Keratinocyte (primary cell): ENCODE measurements around the gene LANCL1. TPM values are rescaled to one million over a fixed set of nuclear protein-coding genes. Genes with fewer than 3 reads are reported as not detected.

Experiments used
- DNase-seq: peaks from one replicate; pipeline ENCODE4 v3.0.0-alpha.2; 2011; ENCODE audit warnings: low read depth, missing footprints, low spot score
- FAIRE-seq: peaks from 2 replicates; lab custom pipeline; 2011; peaks lifted over from hg19 to GRCh38; lab: Jason Lieb, UNC
- H2AFZ ChIP-seq: 2 replicates; pipeline ENCODE4 v1.6.0; 2012; ENCODE audit warnings: low read length, control low read depth, inconsistent platforms; ENCODE audit not compliant: control insufficient read depth
- H3K27ac ChIP-seq: 2 replicates; pipeline ENCODE4 v1.5.1; 2011; ENCODE audit warnings: low read length; ENCODE audit not compliant: control insufficient read depth, insufficient read depth
- H3K27me3 ChIP-seq: 3 replicates; pipeline ENCODE4 v1.6.0; 2011; ENCODE audit warnings: low read length; ENCODE audit not compliant: control insufficient read depth, insufficient read depth; ENCODE audit errors: extremely low read depth
- H3K36me3 ChIP-seq, 2 experiments: 2 replicates in 1 of 2; 3 replicates in 1 of 2; pipeline ENCODE4 v1.5.1; 2011; ENCODE audit warnings: low read length in 2 of 2, mild to moderate bottlenecking in 1 of 2; ENCODE audit not compliant: control insufficient read depth in 2 of 2, insufficient read depth in 2 of 2; ENCODE audit errors: extremely low read depth in 1 of 2
- H3K4me1 ChIP-seq: 3 replicates; pipeline ENCODE4 v1.5.1; 2011; ENCODE audit warnings: low read length; ENCODE audit not compliant: control insufficient read depth, insufficient read depth; ENCODE audit errors: extremely low read depth
- H3K4me2 ChIP-seq: 3 replicates; pipeline ENCODE4 v1.6.0; 2011; ENCODE audit warnings: low read depth, low read length; ENCODE audit not compliant: control insufficient read depth, insufficient read depth; ENCODE audit errors: extremely low read depth
- H3K4me3 ChIP-seq, 3 experiments: fragments of 200-600 bp in 1 of 3; sonication (generic) in 1 of 3; 2 replicates in 2 of 3; 3 replicates in 1 of 3; pipeline ENCODE4 v1.5.1; 2011 to 2016; ENCODE audit warnings: low read length in 3 of 3, mild to moderate bottlenecking in 3 of 3, control low read depth in 2 of 3, inconsistent platforms in 1 of 3, low read depth in 1 of 3, mixed read lengths in 1 of 3, mixed run types in 1 of 3, moderate library complexity in 1 of 3; ENCODE audit not compliant: control insufficient read depth in 2 of 3, insufficient read depth in 2 of 3; ENCODE audit errors: extremely low read depth in 1 of 3
- H3K79me2 ChIP-seq: 2 replicates; pipeline ENCODE4 v1.6.0; 2012; ENCODE audit warnings: low read length; ENCODE audit not compliant: control insufficient read depth, insufficient read depth
- H3K9ac ChIP-seq: 3 replicates; pipeline ENCODE4 v1.6.0; 2011; ENCODE audit warnings: low read length; ENCODE audit not compliant: control insufficient read depth, insufficient read depth; ENCODE audit errors: extremely low read depth
- H3K9me1 ChIP-seq: 3 replicates; pipeline ENCODE4 v1.6.0; 2011; ENCODE audit warnings: low read length; ENCODE audit not compliant: control insufficient read depth, insufficient read depth; ENCODE audit errors: extremely low read depth
- H3K9me3 ChIP-seq: 2 replicates; pipeline ENCODE4 v1.5.1; 2012; ENCODE audit warnings: low read depth, low read length; ENCODE audit not compliant: control insufficient read depth
- H4K20me1 ChIP-seq: 3 replicates; pipeline ENCODE4 v1.6.0; 2011; ENCODE audit warnings: low read length; ENCODE audit not compliant: control insufficient read depth, insufficient read depth; ENCODE audit errors: extremely low read depth
- EZH2 ChIP-seq: IDR thresholded peaks from one replicate; pipeline ENCODE4 v1.6.1; 2012; ENCODE audit warnings: inconsistent platforms, mild to moderate bottlenecking, low read length, moderate library complexity
- dilution Hi-C: fragments of 300-500 bp; cut with MboI; formaldehyde crosslinking; loops from one replicate; pipeline ENCODE4 v1.7.0; 2020; ENCODE audit warnings: low sequenced_read_pairs; ENCODE audit not compliant: extremely low pct_ligation_motif_present
- polyA plus RNA-seq, 5 experiments: library from polyadenylated mRNA; depleted of rRNA in 3 of 5; stranded (reverse) in 3 of 5; stranded (forward) in 1 of 5; unstranded in 1 of 5; fragments of >200 nt; gene quantifications; 1 replicate in 1 of 5; 2 replicates in 3 of 5; 3 replicates in 1 of 5; pipeline versions ENCODE4 v1.2.1 to v1.2.3, GENCODE V29; 2011 to 2012; ENCODE audit warnings: missing spikeins in 2 of 5, low read depth in 1 of 5, low replicate concordance in 1 of 5
- TF ChIP-seq, protein P1 (sequence below), 3 experiments: IDR thresholded peaks in 1 of 3; conservative IDR thresholded peaks in 1 of 3; optimal IDR thresholded peaks in 1 of 3; 2 replicates in 2 of 3; 3 replicates in 1 of 3; pipeline versions ENCODE3 to v1.5.1; 2011; ENCODE audit warnings: low read length in 3 of 3, mild to moderate bottlenecking in 3 of 3, moderate library complexity in 2 of 3, control low read depth in 1 of 3, inconsistent platforms in 1 of 3; ENCODE audit not compliant: insufficient read depth in 2 of 3; ENCODE audit errors: extremely low read depth in 1 of 3

Gene LANCL1
- polyA plus RNA-seq, 1 donor (not counting 4 experiments of a cell fraction or from before 2014, with no cell fraction given): 86.4 TPM

DNA sequence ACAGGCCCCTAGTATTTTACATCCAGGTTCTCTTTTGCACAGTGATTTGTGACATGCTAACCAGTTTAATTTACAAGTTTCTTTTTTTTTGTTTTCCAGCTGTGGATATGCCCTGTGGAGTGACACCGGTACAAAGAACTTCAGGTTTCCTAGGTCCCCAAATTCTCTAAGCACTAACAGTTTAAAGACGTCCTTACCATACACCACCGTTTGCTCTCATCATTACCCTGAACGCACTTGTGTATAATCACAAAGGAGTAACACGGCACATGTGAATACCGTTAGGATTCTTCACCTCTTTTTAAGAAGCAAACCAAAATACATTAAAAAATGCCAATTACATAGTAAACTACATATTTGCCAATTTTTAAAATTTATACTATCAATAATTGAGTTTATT lies 853 bp downstream of the LANCL1 start:
- TF ChIP-seq EZH2: no peak
- TF ChIP-seq, protein P1, sequence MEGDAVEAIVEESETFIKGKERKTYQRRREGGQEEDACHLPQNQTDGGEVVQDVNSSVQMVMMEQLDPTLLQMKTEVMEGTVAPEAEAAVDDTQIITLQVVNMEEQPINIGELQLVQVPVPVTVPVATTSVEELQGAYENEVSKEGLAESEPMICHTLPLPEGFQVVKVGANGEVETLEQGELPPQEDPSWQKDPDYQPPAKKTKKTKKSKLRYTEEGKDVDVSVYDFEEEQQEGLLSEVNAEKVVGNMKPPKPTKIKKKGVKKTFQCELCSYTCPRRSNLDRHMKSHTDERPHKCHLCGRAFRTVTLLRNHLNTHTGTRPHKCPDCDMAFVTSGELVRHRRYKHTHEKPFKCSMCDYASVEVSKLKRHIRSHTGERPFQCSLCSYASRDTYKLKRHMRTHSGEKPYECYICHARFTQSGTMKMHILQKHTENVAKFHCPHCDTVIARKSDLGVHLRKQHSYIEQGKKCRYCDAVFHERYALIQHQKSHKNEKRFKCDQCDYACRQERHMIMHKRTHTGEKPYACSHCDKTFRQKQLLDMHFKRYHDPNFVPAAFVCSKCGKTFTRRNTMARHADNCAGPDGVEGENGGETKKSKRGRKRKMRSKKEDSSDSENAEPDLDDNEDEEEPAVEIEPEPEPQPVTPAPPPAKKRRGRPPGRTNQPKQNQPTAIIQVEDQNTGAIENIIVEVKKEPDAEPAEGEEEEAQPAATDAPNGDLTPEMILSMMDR (optimal IDR thresholded peaks at IDR 0.05 in 1 of 3, IDR thresholded peaks at IDR 0.05 in 1 of 3, conservative IDR thresholded peaks at IDR 0.05 in 1 of 3; ENCODE audit: extremely low read depth in 1 of 3, insufficient read depth in 2 of 3, low read length in 3 of 3): no peak
- Histone ChIP-seq H3K4me1 (peaks cover 10% of the 10 kb centered on the region), H4K20me1 (no peaks in the 10 kb centered on the region), H3K27ac (peak overlapping the region; percentile 78), H3K9me3 (no peaks in the 10 kb centered on the region), H3K9me1 (no peaks in the 10 kb centered on the region), H3K9ac (peak overlapping the region; percentile 80), H3K79me2 (peaks cover 15% of the 10 kb centered on the region), H3K36me3 (peaks cover 5 to 10% of the 10 kb centered on the region in 2 experiments), H3K4me2 (peak overlapping the region; percentile 96), H2AFZ (no peak overlapping the region), H3K27me3 (no peaks in the 10 kb centered on the region), H3K4me3 (peak overlapping the region; percentile 80 to 86 (median 82))
- DNase-seq: no peak
- dilution Hi-C loops: no loop called here
- FAIRE-seq: no peak

DNA sequence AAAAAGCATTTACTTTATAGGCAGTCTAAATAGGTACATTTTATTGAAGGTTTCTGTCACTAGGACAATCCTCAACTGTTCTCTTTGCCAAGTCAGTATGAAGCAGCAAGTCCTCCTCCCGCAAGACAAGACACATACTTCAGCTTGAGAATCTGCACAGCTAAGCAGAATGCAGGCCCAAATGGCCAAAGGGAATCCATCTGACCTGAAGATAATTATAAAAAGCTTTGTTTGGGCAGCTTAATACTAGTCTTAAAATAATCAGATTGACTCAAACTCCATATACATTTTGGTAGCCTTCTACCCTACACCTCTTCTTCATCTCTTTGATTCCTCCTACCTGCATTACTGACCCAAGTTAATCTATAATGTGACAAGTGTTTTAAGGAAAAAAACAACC lies 1.8 kb downstream of the LANCL1 start:
- Histone ChIP-seq H3K4me1 (peaks cover 10% of the 10 kb centered on the region), H3K36me3 (peaks cover 7 to 18% of the 10 kb centered on the region in 2 experiments), H3K9me1 (no peaks in the 10 kb centered on the region), H2AFZ (no peak overlapping the region), H3K4me3 (no peak overlapping the region), H3K27me3 (no peaks in the 10 kb centered on the region), H3K9ac (no peak overlapping the region), H3K9me3 (no peaks in the 10 kb centered on the region), H3K27ac (no peak overlapping the region), H4K20me1 (no peaks in the 10 kb centered on the region), H3K4me2 (no peak overlapping the region), H3K79me2 (peaks cover 15% of the 10 kb centered on the region)
- DNase-seq (no peak), FAIRE-seq (no peak)
- dilution Hi-C loops: no loop called here
- TF ChIP-seq EZH2: no peak
- TF ChIP-seq, protein P1 (optimal IDR thresholded peaks at IDR 0.05 in 1 of 3, IDR thresholded peaks at IDR 0.05 in 1 of 3, conservative IDR thresholded peaks at IDR 0.05 in 1 of 3; ENCODE audit: extremely low read depth in 1 of 3, insufficient read depth in 2 of 3, low read length in 3 of 3): no peak
